Kidney (tissue), 14 donors: ENCODE data around the gene CMIP. TPM values are rescaled to one million over a fixed set of nuclear protein-coding genes. Genes with fewer than 3 reads are reported as not detected.

Source experiments
- DNase-seq, 5 donors: peaks; one replicate each; pipeline ENCODE4 v3.0.0-alpha.2; 2013 to 2020
- FAIRE-seq: peaks from 2 replicates; lab custom pipeline; 2012; peaks lifted over from hg19 to GRCh38; lab: Jason Lieb, UNC
- H3K27ac ChIP-seq, 2 donors: one replicate each; pipeline ENCODE4 v1.7.0; 2013; ENCODE audit warnings: low read depth in 2 of 2, low read length in 2 of 2, inconsistent platforms in 1 of 2
- H3K27me3 ChIP-seq: one replicate; pipeline ENCODE4 v1.7.1; 2013; ENCODE audit warnings: low read length, inconsistent platforms; ENCODE audit not compliant: control insufficient read depth, insufficient read depth
- H3K36me3 ChIP-seq, 3 donors: one replicate each; pipeline versions ENCODE4 v1.7.0 to v1.7.1; 2013; ENCODE audit warnings: low read length in 3 of 3, control low read depth in 1 of 3, inconsistent platforms in 1 of 3; ENCODE audit not compliant: insufficient read depth in 3 of 3, control insufficient read depth in 2 of 3
- H3K4me1 ChIP-seq, 3 donors: one replicate each; pipeline versions ENCODE4 v1.7.0 to v1.7.1; 2013; ENCODE audit warnings: low read length in 3 of 3, inconsistent platforms in 1 of 3, low read depth in 1 of 3; ENCODE audit not compliant: control insufficient read depth in 2 of 3, insufficient read depth in 2 of 3
- H3K4me3 ChIP-seq, 3 donors: one replicate each; pipeline versions ENCODE4 v1.7.0 to v1.8.1; 2013; ENCODE audit warnings: low read length in 3 of 3, control low read depth in 1 of 3, inconsistent platforms in 1 of 3
- H3K9ac ChIP-seq, 3 donors: one replicate each; pipeline versions ENCODE4 v1.7.0 to v1.7.1; 2013; ENCODE audit warnings: low read length in 3 of 3, control low read depth in 1 of 3, inconsistent platforms in 1 of 3
- H3K9me3 ChIP-seq, 3 donors: one replicate each; pipeline versions ENCODE4 v1.7.0 to v1.7.1; 2013; ENCODE audit warnings: low read length in 3 of 3, control low read depth in 1 of 3, inconsistent platforms in 1 of 3; ENCODE audit not compliant: control insufficient read depth in 2 of 3, insufficient read depth in 1 of 3
- CTCF ChIP-seq: IDR thresholded peaks from 3 replicates; pipeline ENCODE4 v1.5.1; 2012; ENCODE audit warnings: mild to moderate bottlenecking, moderate library complexity, borderline replicate concordance; ENCODE audit not compliant: insufficient read depth; ENCODE audit errors: extremely low read depth
- intact Hi-C: fragments of 100-400 bp; cut with DNase I; formaldehyde crosslinking; loops from one replicate; pipeline ENCODE4 v1.11.1; 2022
- polyA plus RNA-seq: library from polyadenylated mRNA; stranded (reverse); fragments of 350-450 nt; fragmentation: Illumina TruSeq; extraction: RNeasy Lipid Tissue Mini Kit (QIAGEN cat#74804); gene quantifications from one replicate; pipeline ENCODE4 v1.2.3, GENCODE V29; 2014; ENCODE audit warnings: low read depth, low replicate concordance; ENCODE audit not compliant: insufficient read depth
- total RNA-seq: library from RNA; stranded (reverse); fragmentation: NEBNext Ultra II Directional; extraction: Animal tissue kit (Norgen Biotek cat#: 25700); gene quantifications from one replicate; pipeline ENCODE4 v1.2.1, GENCODE V29; 2021
- donor health status: control.
- donor health status: control.
- donor health status: control.
- donor health status: control.
- donor health status: control.
- donor health status: DM: yes; HTN: yes; CAD: no.
- donor health status: Normal renal cell carcinoma (clear cell type).

The CMIP gene
- total and polyA plus RNA-seq, 2 donors from 2014 or later = 16.6 to 65.7 TPM

- Histone ChIP-seq H3K9me3 (peaks cover 0 to 3% (median 0%) of the 10 kb centered on the region in 3 donors), H3K36me3 (peaks cover 9 to 13% (median 9%) of the 10 kb centered on the region in 3 donors), H3K4me3 (no peak overlapping the region), H3K27ac (no peak overlapping the region), H3K27me3 (no peaks in the 10 kb centered on the region), H3K9ac (no peak overlapping the region), H3K4me1 (peaks cover 0 to 63% (median 43%) of the 10 kb centered on the region in 3 donors)
- TF ChIP-seq CTCF = no peak
- no peak for FAIRE-seq
- intact Hi-C loops = no loop called here
- peak in 1 of 5 donors; percentile 10 for DNase-seq
Observed at GRCh38 chr16:81470796-81471636, 26.4 kb downstream of the CMIP start.

GRCh38 chr16:81471882-81472281 is 27.3 kb downstream of the CMIP start:
- intact Hi-C loops = no loop called here

GRCh38 chr16:81472391-81472790 is 27.8 kb downstream of the CMIP start:
- no peak for TF ChIP-seq CTCF
- intact Hi-C loops = no loop called here
- Histone ChIP-seq H3K27ac (no peak overlapping the region), H3K27me3 (no peaks in the 10 kb centered on the region), H3K4me1 (peaks cover 0 to 57% (median 36%) of the 10 kb centered on the region in 3 donors), H3K36me3 (peaks cover 9 to 13% (median 9%) of the 10 kb centered on the region in 3 donors), H3K9me3 (peaks cover 0 to 3% (median 0%) of the 10 kb centered on the region in 3 donors), H3K4me3 (no peak overlapping the region), H3K9ac (no peak overlapping the region)
- DNase-seq (peak in 1 of 5 donors; percentile 53), FAIRE-seq (no peak)

More at GRCh38 chr16:81471882-81472281, 27.3 kb downstream of the CMIP start:
- no peak overlapping the region for H3K27ac ChIP-seq
- peaks cover 0 to 58% (median 36%) of the 10 kb centered on the region in 3 donors for H3K4me1 ChIP-seq
- no peak overlapping the region for H3K9ac ChIP-seq
- no peak for TF ChIP-seq CTCF
- H3K36me3 ChIP-seq = peaks cover 9 to 13% (median 9%) of the 10 kb centered on the region in 3 donors
- DNase-seq (peak in 1 of 5 donors; percentile 17), FAIRE-seq (no peak)
- no peaks in the 10 kb centered on the region for H3K27me3 ChIP-seq
- no peak overlapping the region for H3K4me3 ChIP-seq
- peaks cover 0 to 3% (median 0%) of the 10 kb centered on the region in 3 donors for H3K9me3 ChIP-seq
